HEK293 (cell line): ENCODE results near the gene ZNF423.

Experiments used
- ZBTB21 ChIP-seq: fragments of 450-650 bp; formaldehyde crosslinking; IDR thresholded peaks from 2 replicates; pipeline ENCODE4 v1.5.1; 2017; ENCODE audit warnings: missing biosample characterization, missing genetic modification characterization
- ZNF248 ChIP-seq: fragments of 450-650 bp; formaldehyde crosslinking; IDR thresholded peaks from 2 replicates; pipeline ENCODE4 v1.5.1; 2017; ENCODE audit warnings: missing biosample characterization, missing genetic modification characterization
- ZNF302 ChIP-seq: fragments of 450-650 bp; formaldehyde crosslinking; IDR thresholded peaks from 2 replicates; pipeline ENCODE4 v1.5.1; 2016; ENCODE audit warnings: missing biosample characterization, missing genetic modification characterization, low read depth
- ZNF596 ChIP-seq: fragments of 450-650 bp; IDR thresholded peaks from 2 replicates; pipeline ENCODE4 v1.5.0; 2018; ENCODE audit warnings: missing biosample characterization, mild to moderate bottlenecking, missing genetic modification characterization, moderate library complexity
- ZNF624 ChIP-seq: fragments of 450-650 bp; formaldehyde crosslinking; IDR thresholded peaks from 2 replicates; pipeline ENCODE4 v1.5.1; 2017; ENCODE audit warnings: missing biosample characterization, missing genetic modification characterization
- ZNF785 ChIP-seq: fragments of 450-650 bp; formaldehyde crosslinking; IDR thresholded peaks from 2 replicates; pipeline ENCODE4 v1.5.1; 2016; ENCODE audit warnings: missing biosample characterization, missing genetic modification characterization
- TF ChIP-seq, protein P1 (sequence below): fragments of 450-650 bp; formaldehyde crosslinking; IDR thresholded peaks from 2 replicates; pipeline ENCODE4 v1.5.1; 2016; ENCODE audit warnings: missing biosample characterization, missing genetic modification characterization
- TF ChIP-seq, protein P2 (sequence below): fragments of 450-650 bp; formaldehyde crosslinking; IDR thresholded peaks from 2 replicates; pipeline ENCODE4 v1.5.1; 2016; ENCODE audit warnings: missing biosample characterization, missing genetic modification characterization
- TF ChIP-seq, protein P3 (sequence below): fragments of 450-650 bp; formaldehyde crosslinking; conservative IDR thresholded peaks from 2 replicates; pipeline ENCODE4 v1.5.1; 2016; ENCODE audit warnings: low read depth, missing biosample characterization, missing genetic modification characterization

DNA sequence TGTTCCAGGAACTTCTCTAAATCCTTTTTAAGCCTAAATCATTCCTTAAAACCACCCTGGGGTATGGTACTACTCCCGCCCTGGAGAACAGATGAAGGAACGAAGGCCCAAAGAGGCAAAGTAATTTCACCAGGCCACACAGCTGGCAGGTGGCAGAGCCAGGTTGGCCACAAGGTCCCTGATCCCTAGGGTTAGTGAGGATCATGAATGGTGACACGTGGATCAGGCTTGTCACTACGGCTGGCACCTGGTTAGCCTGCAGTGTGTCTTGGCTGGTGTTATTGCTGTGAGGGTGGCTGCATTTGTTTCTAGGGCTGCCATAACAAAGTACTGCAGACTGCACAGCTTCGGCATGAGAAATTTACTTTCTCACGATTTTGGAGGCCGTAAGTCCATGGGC is 26.0 kb upstream of the ZNF423 start:
- TF ChIP-seq, protein P1, sequence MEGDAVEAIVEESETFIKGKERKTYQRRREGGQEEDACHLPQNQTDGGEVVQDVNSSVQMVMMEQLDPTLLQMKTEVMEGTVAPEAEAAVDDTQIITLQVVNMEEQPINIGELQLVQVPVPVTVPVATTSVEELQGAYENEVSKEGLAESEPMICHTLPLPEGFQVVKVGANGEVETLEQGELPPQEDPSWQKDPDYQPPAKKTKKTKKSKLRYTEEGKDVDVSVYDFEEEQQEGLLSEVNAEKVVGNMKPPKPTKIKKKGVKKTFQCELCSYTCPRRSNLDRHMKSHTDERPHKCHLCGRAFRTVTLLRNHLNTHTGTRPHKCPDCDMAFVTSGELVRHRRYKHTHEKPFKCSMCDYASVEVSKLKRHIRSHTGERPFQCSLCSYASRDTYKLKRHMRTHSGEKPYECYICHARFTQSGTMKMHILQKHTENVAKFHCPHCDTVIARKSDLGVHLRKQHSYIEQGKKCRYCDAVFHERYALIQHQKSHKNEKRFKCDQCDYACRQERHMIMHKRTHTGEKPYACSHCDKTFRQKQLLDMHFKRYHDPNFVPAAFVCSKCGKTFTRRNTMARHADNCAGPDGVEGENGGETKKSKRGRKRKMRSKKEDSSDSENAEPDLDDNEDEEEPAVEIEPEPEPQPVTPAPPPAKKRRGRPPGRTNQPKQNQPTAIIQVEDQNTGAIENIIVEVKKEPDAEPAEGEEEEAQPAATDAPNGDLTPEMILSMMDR (tag by site-specific recombination): no peak
- TF ChIP-seq ZNF624 (tag by site-specific recombination): no peak
- no peak for TF ChIP-seq ZNF248 (tag by site-specific recombination)
- TF ChIP-seq ZNF302 (tag by site-specific recombination): no peak
- TF ChIP-seq ZBTB21 (tag by site-specific recombination): no peak
- TF ChIP-seq, protein P2, sequence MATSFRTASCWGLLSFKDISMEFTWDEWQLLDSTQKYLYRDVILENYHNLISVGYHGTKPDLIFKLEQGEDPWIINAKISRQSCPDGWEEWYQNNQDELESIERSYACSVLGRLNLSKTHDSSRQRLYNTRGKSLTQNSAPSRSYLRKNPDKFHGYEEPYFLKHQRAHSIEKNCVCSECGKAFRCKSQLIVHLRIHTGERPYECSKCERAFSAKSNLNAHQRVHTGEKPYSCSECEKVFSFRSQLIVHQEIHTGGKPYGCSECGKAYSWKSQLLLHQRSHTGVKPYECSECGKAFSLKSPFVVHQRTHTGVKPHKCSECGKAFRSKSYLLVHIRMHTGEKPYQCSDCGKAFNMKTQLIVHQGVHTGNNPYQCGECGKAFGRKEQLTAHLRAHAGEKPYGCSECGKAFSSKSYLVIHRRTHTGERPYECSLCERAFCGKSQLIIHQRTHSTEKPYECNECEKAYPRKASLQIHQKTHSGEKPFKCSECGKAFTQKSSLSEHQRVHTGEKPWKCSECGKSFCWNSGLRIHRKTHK: no peak
- TF ChIP-seq, protein P3, sequence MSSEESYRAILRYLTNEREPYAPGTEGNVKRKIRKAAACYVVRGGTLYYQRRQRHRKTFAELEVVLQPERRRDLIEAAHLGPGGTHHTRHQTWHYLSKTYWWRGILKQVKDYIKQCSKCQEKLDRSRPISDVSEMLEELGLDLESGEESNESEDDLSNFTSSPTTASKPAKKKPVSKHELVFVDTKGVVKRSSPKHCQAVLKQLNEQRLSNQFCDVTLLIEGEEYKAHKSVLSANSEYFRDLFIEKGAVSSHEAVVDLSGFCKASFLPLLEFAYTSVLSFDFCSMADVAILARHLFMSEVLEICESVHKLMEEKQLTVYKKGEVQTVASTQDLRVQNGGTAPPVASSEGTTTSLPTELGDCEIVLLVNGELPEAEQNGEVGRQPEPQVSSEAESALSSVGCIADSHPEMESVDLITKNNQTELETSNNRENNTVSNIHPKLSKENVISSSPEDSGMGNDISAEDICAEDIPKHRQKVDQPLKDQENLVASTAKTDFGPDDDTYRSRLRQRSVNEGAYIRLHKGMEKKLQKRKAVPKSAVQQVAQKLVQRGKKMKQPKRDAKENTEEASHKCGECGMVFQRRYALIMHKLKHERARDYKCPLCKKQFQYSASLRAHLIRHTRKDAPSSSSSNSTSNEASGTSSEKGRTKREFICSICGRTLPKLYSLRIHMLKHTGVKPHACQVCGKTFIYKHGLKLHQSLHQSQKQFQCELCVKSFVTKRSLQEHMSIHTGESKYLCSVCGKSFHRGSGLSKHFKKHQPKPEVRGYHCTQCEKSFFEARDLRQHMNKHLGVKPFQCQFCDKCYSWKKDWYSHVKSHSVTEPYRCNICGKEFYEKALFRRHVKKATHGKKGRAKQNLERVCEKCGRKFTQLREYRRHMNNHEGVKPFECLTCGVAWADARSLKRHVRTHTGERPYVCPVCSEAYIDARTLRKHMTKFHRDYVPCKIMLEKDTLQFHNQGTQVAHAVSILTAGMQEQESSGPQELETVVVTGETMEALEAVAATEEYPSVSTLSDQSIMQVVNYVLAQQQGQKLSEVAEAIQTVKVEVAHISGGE (tag by site-specific recombination): no peak
- no peak for TF ChIP-seq ZNF785 (tag by site-specific recombination)
- TF ChIP-seq ZNF596: no peak
